Stimulated activated CD8-positive, alpha-beta memory T cell treated with anti-CD3 and anti-CD28 coated beads, Interleukin-12 subunit alpha, Interleukin-12 subunit beta, amount 100 ng/mL, for 24 hours (primary cell): ENCODE results near the gene PRDX3.
"Not testable (repeated sequence)": the region's sequence is repeated elsewhere in the genome, so short reads cannot be mapped to it uniquely, and the experiment has no call there.

ENCODE experiments used
- DNase-seq: peaks from one replicate; pipeline ENCODE4 v3.0.0-alpha.2; 2020; ENCODE audit errors: extremely low read depth

The PRDX3 gene

GRCh38 chr10:119165171-119166117 is 13.2 kb downstream of the PRDX3 start, which contains the start of gene SFXN4:
TSS of gene SFXN4 (minus strand) at chr10:119165714. CDS start at chr10:119165647, 67 bp downstream.
- DNase-seq, result peak; percentile 53

DNA sequence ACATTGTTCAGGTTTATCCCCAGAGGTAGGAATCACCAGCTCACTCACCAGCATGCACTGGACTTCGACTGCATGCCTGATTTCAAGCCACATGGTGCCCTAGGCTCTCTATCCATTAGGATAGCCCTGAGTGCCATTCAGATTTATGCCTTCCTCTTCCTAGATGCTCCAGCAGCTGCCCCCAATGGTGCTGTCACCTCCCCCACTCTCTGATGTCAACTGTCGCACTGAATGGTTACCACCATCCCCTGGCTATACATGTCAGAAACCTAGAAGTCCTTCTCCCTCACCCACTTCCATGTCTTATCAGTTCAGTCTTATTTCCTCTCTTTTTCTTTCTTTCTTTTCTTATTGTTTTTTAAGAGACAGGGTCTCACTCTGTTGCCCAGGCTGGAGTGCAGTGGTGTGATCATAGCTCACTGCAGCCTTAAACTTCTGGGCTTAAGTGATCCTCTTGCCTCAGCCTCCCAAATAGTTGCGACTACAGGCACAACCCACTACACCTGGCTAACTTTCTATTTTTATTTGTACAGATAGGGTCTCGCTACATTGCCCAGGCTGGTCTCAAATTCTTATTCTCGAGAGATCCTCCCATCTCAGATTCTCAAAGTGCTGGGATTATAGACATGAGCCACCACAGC is 16.0 kb downstream of the PRDX3 start:
- DNase-seq, result no peak

DNA sequence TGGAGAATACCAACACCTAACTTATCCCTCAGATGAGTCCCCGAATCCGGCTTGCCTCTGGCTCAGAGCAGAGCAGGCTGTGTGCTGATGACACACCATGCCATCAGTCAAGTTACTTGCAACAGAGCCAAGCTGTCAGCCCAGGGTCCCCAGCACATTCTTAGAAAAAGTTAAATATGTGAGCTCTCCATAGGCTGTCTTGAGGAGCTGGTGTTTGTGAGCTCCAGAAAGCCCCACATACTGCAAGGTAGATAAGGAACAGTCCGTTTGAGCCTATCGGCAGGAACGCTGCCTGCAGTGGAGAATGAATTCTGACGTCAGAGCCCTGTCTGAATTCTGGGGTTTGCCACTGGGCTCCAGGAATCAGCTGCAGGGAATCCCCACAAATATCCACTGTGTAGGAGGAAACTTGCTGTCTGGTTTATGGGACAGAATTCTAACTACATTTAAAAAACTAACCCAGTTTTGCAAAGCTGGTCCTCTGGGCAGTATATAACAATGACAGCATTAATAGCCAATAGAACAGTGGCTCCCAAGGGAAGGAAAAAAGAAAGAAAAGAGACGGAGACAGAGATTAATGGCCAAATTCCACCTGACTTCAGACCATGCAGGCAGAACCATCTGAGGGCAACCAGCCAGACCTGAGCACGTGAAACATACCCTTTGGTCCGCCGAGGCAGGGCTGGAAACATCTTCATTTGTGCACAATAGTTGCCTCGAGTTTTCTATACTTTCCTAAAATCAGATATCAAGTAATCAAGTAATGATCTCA is 16.7 kb downstream of the PRDX3 start:
- DNase-seq, result no peak

GRCh38 chr10:119159332-119159731 is 19.3 kb downstream of the PRDX3 start:
- no peak for DNase-seq

- DNase-seq, result no peak
Measured at GRCh38 chr10:119153661-119154060, 25.0 kb downstream of the PRDX3 start.

DNA sequence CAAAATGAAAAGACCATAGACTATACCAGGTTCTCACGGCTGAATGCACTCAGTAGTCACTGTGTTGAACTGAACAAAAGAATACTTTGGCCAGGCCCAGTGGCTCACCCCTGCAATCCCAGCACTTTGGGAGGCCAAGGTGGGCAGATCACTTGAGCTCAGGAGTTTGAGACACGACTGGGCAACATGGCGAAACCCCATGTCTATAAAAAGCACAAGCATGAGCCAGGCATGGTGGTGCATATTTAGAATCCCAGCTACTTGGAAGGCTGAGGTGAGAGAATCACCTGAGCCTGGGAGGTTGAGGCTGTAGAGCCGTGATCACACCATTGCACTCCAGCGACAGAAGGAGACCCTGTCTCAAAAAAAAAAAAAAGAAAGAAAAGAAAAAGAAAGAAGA is 25.6 kb downstream of the PRDX3 start:
- DNase-seq, result no peak

DNA sequence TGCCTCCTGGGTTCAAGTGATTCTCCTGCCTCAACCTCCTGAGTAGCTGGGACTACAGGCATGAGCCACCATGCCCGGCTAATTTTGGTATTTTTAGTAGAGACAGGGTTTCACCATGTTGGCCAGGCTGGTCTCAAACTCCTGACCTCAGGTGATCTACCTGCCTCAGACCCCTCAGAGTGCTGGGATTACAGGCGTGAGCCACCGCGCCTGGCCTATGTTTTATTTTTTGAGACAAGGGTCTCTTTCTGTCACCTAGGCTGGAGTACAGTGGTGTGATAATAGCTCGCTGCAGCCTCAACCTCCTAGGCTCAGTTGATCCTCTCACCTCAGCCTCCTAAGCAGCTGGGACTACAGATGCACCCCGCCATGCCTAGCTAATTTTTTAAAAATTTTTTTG is 27.0 kb downstream of the PRDX3 start:
- DNase-seq, result not testable (repeated sequence)

GRCh38 chr10:119149729-119150128 is 28.9 kb downstream of the PRDX3 start:
- no peak for DNase-seq

DNA sequence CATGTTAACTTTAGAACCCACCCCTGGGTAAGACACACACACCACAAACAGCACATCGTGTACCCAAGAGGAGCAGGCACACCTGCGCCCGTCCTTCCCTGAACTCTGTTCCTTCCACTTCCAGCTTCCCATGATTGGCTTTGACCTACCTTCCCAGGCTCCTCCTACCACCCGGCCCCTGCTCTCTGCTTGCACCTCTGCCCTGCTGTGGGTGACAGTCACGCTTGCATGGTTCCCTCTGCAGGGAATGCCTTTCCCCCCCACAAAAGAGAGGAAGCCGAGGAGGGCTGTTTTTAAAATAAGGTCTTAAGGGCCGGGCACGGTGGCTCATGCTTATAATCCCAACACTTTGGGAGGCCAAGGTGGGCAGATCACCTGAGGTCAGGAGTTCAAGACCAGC is 29.5 kb downstream of the PRDX3 start:
- no peak for DNase-seq

- DNase-seq, result no peak
Measured at GRCh38 chr10:119143657-119144056, 35.0 kb downstream of the PRDX3 start.

DNA sequence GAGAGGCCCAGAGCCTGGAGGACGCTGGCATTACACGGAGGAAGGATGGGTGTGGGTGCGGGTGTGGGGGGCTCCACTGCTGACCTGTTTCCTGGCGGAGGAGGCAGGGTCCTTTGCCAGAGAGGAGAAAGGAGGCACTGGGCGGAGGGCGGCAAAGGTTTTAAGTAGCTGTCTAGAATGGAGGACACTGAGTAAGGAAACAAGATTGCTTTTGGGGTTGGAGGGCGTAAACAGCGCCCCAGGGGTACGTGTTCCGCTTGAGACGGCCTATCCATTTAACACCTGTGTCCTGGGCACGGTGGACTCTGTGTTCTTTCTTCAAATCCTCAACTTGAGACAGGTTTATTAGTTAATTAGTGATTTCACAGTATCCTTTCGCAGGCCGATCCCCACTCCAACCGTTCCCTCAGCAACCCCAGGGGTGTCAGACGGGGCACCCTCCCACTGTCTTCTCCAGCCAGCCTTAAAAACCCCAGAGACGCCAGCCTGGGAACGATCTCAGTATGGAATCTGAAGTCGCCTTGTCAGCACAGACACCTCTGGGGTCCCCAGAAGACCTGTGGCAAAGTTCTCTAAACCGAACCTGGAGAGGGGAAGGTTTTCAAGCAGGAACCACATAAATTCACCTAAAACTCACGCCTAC is 37.9 kb downstream of the PRDX3 start:
- DNase-seq, result no peak

GRCh38 chr10:119139464-119140067 is 39.0 kb downstream of the PRDX3 start:
- no peak for DNase-seq

DNA sequence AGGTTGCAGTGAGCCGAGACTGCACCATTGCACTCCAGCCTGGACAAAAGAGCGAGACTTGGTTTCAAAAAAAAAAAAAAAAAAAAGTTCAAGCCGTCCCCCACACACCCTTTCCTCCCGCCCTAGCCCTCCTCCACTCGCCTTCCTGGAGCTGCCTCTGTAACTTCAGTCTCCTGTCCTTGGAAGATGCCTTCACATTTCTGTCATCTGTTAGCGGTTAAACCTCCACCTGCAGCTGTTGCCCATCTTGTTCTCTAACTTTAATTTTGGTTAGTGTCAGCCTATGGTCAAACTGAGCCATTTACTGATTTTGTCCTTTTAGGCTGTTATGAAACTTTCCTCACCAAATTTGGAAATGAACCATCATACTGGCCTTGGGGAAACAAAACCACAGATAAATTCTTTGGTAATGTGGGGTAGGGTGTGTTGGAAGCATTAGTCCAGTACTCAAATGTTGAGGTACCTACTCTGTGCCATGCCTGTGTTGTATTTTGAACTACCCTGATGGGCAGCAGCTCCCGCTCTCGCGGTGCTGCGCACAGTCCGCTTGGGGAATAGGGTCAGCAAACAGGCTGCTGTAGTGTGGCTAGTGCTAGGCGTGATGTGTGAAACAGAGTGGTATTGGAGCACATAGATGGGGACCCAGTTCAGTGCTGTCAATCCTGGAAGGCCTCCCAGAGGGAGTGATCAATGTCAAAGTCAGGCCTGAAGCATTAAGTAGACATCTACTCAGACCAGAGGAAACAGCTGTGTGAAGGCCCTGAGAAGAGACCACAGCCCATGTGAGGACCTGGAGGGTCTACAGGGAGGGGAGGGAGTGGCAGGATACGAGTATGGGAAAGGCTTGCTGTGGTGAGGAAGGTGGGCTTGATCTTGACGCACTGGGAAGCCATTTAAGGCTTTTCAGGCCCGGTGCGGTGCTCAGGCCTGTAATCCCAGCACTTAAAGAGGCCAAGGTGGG is 40.0 kb downstream of the PRDX3 start:
- no peak for DNase-seq

- DNase-seq, result not testable (repeated sequence)
Measured at GRCh38 chr10:119137878-119138277, 40.7 kb downstream of the PRDX3 start.

- DNase-seq, result no peak
Measured at GRCh38 chr10:119136084-119136483, 42.5 kb downstream of the PRDX3 start.

DNA sequence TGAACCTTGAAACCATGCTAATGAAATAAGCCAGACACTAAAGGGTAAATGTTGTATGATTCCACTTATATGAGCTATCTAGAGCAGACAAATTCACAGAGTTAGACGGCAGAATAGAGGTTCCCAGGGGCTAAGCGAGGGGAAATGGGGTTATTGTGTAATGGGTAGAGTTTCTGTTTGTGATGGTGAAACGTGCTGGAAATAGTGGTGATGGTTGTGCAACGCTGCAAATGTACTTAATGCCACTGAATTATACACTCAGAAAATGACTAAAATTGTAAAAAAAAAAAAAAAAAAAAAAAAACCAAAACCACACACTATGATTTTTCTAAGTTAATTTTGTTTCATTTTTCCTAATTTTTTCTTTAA is 43.1 kb downstream of the PRDX3 start:
- DNase-seq, result no peak

- no peak for DNase-seq
Measured at GRCh38 chr10:119133949-119134348, 44.7 kb downstream of the PRDX3 start.

GRCh38 chr10:119132521-119133345 is 45.9 kb downstream of the PRDX3 start:
- no peak for DNase-seq

DNA sequence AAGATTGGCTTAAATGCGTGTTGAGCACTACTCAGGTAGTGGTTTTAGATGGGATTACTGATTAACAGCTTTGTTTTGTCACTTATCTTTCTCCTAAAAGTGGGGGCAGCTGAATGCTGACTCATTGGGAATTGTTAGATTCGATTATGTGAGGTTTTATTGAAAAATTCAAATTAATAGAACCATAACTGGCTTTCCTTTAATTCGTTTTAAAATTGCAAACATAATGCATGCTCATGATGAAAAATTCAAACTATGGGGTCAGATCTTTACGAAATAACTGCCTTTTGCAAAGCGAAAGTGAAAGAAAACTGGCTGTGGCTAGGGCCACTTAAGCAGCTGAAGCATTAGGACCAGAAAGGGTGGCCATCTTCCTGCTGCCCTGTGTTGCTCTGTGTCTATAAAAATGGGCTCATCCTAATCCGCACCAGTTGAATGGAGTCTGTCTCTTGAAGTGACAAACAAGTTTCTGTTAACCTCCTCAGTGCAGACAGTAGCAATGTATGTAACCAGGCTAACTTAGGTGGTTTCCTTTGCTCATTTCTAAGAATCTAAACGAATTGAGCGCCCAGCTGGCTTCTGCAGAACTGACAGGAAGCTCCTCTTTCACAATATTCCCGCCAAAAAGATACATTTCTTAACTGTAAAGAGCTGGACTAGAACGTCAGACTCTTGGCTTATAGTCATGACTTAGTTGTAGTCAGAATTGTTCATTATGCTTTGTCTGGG is 46.9 kb downstream of the PRDX3 start:
- no peak for DNase-seq
